HG03565 (cell line): ENCODE measurements around the gene ARPC5.
A peak's percentile ranks its signal among the peaks of the same experiment; 100 is the strongest.

ENCODE experiments used
- ATAC-seq: cut with Tn5 transposase; IDR thresholded peaks from one replicate; pipeline ENCODE4 v1.9.1; 2021; ENCODE audit warnings: mild to moderate bottlenecking, moderate library complexity; ENCODE audit not compliant: unreplicated experiment

The ARPC5 gene

GRCh38 chr1:183588827-183589226 is 46.8 kb downstream of the ARPC5 start:
- ATAC-seq: no peak

- ATAC-seq: no peak
These were observed 48.7 kb downstream of the ARPC5 start for GRCh38 chr1:183586926-183587325.

- no peak for ATAC-seq
These were observed 49.1 kb downstream of the ARPC5 start for GRCh38 chr1:183586455-183586854.

DNA sequence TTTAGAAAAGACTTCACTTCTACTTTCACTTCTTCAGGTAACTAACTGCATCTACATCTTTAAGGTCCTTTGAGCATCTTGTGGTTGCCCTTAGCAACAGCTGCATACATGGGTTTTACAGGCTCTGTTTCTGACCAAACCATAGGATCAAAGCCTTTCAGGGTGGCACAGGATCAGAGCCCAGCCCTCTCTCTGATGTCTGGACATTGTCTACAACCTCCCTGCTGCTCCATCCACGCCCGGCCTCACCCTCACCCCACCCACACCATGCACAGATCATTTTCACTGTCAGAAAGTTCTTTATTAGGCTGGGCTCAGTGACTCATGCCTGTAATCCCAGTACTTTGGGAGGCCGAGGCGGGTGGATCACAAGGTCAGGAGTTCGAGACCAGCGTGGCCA is 50.5 kb downstream of the ARPC5 start:
- no peak for ATAC-seq

- ATAC-seq: no peak
These were observed 51.4 kb downstream of the ARPC5 start for GRCh38 chr1:183584147-183584546.

DNA sequence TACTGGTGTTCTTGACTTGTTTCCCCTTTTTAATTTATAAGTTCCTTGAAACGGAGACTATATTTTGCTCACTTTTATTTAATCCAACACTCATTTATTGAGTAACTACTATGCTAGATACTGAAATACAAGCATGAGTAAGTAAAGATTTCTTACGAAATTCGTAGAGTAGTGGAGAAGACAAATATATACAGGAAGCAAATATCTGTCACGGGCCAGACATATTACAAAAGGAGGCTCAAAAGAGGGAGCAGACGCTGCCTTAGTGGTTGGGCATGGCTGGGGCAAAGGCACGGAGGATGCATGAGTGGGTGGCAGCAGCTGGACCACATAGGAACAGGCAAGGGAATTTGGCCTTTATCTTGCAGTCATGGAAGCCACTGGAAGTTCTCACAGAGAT is 52.1 kb downstream of the ARPC5 start:
- ATAC-seq: no peak

- no peak for ATAC-seq
These were observed 53.4 kb downstream of the ARPC5 start for GRCh38 chr1:183582021-183582713.

GRCh38 chr1:183580281-183580682 is 55.3 kb downstream of the ARPC5 start:
- ATAC-seq: peak; percentile 53

DNA sequence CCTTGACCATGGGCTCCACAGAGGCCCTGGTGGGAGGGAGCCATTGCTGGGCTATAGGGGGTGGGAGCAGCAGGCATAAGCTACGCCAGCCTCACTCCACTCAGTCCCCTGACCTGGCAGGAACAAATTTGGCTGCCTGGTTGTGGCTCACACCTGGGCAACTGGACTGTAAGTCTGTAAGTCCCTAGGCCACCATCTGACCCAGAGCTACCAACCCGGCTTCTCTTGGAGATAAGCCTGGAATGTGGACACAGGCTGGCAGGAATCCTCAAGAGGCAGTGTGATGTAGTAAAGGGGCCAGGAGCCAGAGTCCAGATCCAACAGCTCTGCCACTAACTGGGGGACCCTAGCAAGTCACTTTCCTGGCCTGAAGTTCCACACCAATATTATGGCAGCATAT is 56.7 kb downstream of the ARPC5 start:
- ATAC-seq: no peak

DNA sequence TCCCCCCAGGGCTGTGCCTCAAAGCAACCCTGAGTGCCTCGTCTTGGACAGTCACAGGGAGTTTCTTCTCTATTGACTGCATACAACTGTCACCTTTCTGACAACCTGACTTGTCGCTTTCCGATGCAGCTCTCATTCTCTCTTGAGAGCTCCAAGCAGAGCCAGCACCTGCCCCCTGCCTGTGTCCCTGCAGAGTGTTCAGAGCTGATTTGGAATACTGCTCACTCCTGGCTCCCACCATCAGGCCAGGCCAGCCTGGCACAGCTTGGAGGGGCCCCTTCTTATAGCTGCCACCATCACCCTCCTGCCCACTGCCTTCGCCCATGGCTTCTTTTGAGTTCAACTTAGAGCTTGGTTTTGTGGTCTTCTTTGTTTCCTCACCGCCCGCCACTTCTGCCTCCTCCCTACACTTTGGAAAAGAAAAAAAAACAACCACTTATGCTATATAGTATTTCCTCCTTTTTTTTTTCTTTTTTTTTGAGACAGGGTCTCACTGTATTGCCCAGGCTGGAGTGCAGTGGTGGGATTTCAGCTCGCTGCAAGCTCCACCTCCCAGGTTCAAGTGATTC is 57.6 kb downstream of the ARPC5 start:
- no peak for ATAC-seq

GRCh38 chr1:183576537-183576936 is 59.0 kb downstream of the ARPC5 start:
- no peak for ATAC-seq

DNA sequence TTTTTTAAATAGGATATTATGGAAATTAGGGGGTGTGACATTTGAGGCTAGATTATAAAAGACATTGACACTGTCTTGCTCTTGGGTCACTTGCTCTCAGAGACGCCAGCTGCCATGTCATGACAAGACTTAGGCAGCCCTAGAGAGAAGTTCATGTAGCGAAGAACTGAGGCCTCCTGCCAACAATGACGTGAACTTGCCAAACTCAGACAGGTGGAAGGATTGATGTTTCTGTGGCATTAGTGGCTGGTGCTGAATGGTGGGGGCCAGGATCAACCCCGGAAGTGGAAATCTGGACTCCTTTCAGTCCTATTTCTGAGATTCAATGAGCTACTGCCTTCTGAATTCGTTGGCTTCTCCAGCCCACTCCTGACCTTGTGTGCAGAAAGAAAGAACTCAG is 60.0 kb downstream of the ARPC5 start:
- ATAC-seq: no peak

- no peak for ATAC-seq
These were observed 62.9 kb downstream of the ARPC5 start for GRCh38 chr1:183572721-183573120.

DNA sequence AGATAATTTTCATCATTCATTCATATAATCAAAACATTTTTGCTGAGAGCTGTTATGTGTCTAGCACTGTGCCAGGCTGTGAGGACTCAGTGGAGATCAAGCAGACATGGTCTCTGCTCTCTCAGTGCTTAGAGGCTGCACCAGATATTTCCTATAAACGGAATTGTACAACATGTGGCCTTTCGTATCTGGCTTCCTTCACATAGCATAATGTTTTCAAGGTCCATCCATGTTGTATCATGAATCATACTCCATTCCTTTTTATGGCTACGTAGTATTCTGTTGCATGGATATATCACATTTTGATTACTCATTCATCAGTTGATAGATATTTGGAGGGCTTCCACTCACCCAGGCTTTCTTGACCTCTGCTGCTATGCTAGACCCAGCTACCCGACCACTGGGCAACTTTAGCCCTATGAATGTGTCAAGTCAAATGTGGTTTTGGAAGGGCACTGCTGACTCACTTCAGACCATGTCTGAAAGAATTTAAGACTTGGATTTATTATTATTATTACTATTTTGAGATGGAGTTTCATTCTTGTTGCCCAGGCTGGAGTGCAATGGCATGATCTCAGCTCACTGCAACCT is 63.8 kb downstream of the ARPC5 start:
- no peak for ATAC-seq
